Endometrial microvascular endothelial cells (primary cell): ENCODE results near the gene COL4A1. TPM values are rescaled to one million over a fixed set of nuclear protein-coding genes. Genes with fewer than 3 reads are reported as not detected.

Experiments used
- in situ Hi-C: cut with HindIII; loops from 2 replicates; pipeline ENCODE4 v1.10.0; 2017; ENCODE audit warnings: low sequenced_read_pairs, low pct_unique_long_range_greater_than_20kb; ENCODE audit errors: inconsistent ontology term
- total RNA-seq: library from RNA; depleted of rRNA; stranded (reverse); fragments of >200 nt; gene quantifications from one replicate; pipeline ENCODE4 v1.2.3, GENCODE V29; 2015; ENCODE audit errors: inconsistent ontology term

COL4A1 gene
- 568 TPM for total RNA-seq

- in situ Hi-C loops: no loop called here
These were observed at the start of gene COL4A1, which contains the start of gene COL4A2 for GRCh38 chr13:110306960-110307766. Gene COL4A1, minus strand, starts transcription at chr13:110307157. Its CDS starts 130 bp downstream, at chr13:110307027. Gene COL4A2, plus strand, starts transcription at chr13:110307284. Its CDS starts 620 bp downstream, at chr13:110307904.

GRCh38 chr13:110356362-110356761 is 49.4 kb upstream of the COL4A1 start:
- in situ Hi-C loops: no loop called here

GRCh38 chr13:110354715-110355473 is 47.9 kb upstream of the COL4A1 start:
- in situ Hi-C loops: no loop called here

GRCh38 chr13:110354123-110354627 is 47.2 kb upstream of the COL4A1 start:
- in situ Hi-C loops: no loop called here

- in situ Hi-C loops: no loop called here
These were observed 46.5 kb upstream of the COL4A1 start for GRCh38 chr13:110353339-110353977.

- in situ Hi-C loops: no loop called here
These were observed 45.8 kb upstream of the COL4A1 start for GRCh38 chr13:110352735-110353134.

GRCh38 chr13:110351636-110352420 is 44.9 kb upstream of the COL4A1 start:
- in situ Hi-C loops: no loop called here

GRCh38 chr13:110350509-110350908 is 43.6 kb upstream of the COL4A1 start:
- in situ Hi-C loops: no loop called here

GRCh38 chr13:110350049-110350448 is 43.1 kb upstream of the COL4A1 start:
- in situ Hi-C loops: no loop called here

- in situ Hi-C loops: no loop called here
These were observed 42.3 kb upstream of the COL4A1 start for GRCh38 chr13:110349239-110349638.

- in situ Hi-C loops: no loop called here
These were observed 41.5 kb upstream of the COL4A1 start for GRCh38 chr13:110348309-110349105.

GRCh38 chr13:110347535-110348308 is 40.8 kb upstream of the COL4A1 start:
- in situ Hi-C loops: no loop called here

GRCh38 chr13:110347088-110347487 is 40.1 kb upstream of the COL4A1 start:
- in situ Hi-C loops: no loop called here

- in situ Hi-C loops: no loop called here
These were observed 39.7 kb upstream of the COL4A1 start for GRCh38 chr13:110346661-110347067.

- in situ Hi-C loops: no loop called here
These were observed 38.7 kb upstream of the COL4A1 start for GRCh38 chr13:110345701-110346100.

- in situ Hi-C loops: no loop called here
These were observed 38.3 kb upstream of the COL4A1 start for GRCh38 chr13:110345266-110345665.

- in situ Hi-C loops: no loop called here
These were observed 37.4 kb upstream of the COL4A1 start for GRCh38 chr13:110344320-110344719.
